Neural cell (in vitro differentiated cells): ENCODE data around the gene CEL. TPM values are rescaled to one million over a fixed set of nuclear protein-coding genes. Genes with fewer than 3 reads are reported as not detected.

Experiments used
- H2AFZ ChIP-seq: fragments of 200-600, 300-800 bp; sonication (generic), shearing (Covaris generic); 2 replicates; pipeline ENCODE4 v1.6.0; 2014; ENCODE audit warnings: low read depth, mild to moderate bottlenecking, antibody characterized with exemption, low read length, moderate library complexity
- H3F3A ChIP-seq: fragments of 200-600 bp; shearing (Covaris generic); 2 replicates; pipeline ENCODE4 v1.6.1; 2016; ENCODE audit warnings: mild to moderate bottlenecking, moderate library complexity, mixed read lengths, antibody characterized with exemption, low read length; ENCODE audit not compliant: insufficient read depth, poor library complexity, severe bottlenecking
- H3K27ac ChIP-seq: fragments of 200-600, 300-800 bp; sonication (generic), shearing (Covaris generic); 2 replicates; pipeline ENCODE4 v1.5.1; 2014; ENCODE audit warnings: mild to moderate bottlenecking, low read length, moderate library complexity
- H3K27me3 ChIP-seq: fragments of 300-800, 200-600 bp; sonication (generic), shearing (Covaris generic); 2 replicates; pipeline ENCODE4 v1.6.0; 2014; ENCODE audit warnings: mild to moderate bottlenecking, low read depth, low read length, moderate library complexity; ENCODE audit not compliant: insufficient read depth
- H3K36me3 ChIP-seq: fragments of 300-800, 200-600 bp; sonication (generic), shearing (Covaris generic); 2 replicates; pipeline ENCODE4 v1.5.1; 2014; ENCODE audit warnings: mild to moderate bottlenecking, antibody characterized with exemption, low read length, moderate library complexity; ENCODE audit not compliant: insufficient read depth
- H3K4me2 ChIP-seq: fragments of 300-800, 200-600 bp; sonication (generic), shearing (Covaris generic); 2 replicates; pipeline ENCODE4 v1.6.0; 2014; ENCODE audit warnings: mild to moderate bottlenecking, low read length
- H3K4me3 ChIP-seq: fragments of 300-800, 200-600 bp; sonication (generic), shearing (Covaris generic); 2 replicates; pipeline ENCODE4 v1.5.1; 2014; ENCODE audit warnings: mild to moderate bottlenecking, low read length, moderate library complexity
- H3K79me2 ChIP-seq: fragments of 200-600 bp; shearing (Covaris generic); replicated peaks from 2 replicates; pipeline ENCODE4 v1.6.0; 2014; ENCODE audit warnings: mild to moderate bottlenecking, low read length, moderate library complexity; ENCODE audit not compliant: insufficient read depth
- H3K9ac ChIP-seq: fragments of 300-800, 200-600 bp; sonication (generic), shearing (Covaris generic); 2 replicates; pipeline ENCODE4 v1.6.1; 2016; ENCODE audit warnings: mild to moderate bottlenecking, low read length, mixed read lengths
- H3K9me2 ChIP-seq: fragments of 200-600 bp; shearing (Covaris generic); 2 replicates; pipeline ENCODE4 v1.6.1; 2016; ENCODE audit warnings: mild to moderate bottlenecking, low read length, mixed read lengths; ENCODE audit not compliant: insufficient read depth
- H3K9me3 ChIP-seq: fragments of 200-600, 300-800 bp; sonication (generic), shearing (Covaris generic); 2 replicates; pipeline ENCODE4 v1.6.1; 2016; ENCODE audit warnings: mild to moderate bottlenecking, mixed run types, low read length, moderate library complexity, mixed read lengths
- H4K20me1 ChIP-seq: fragments of 200-600 bp; shearing (Covaris generic); 2 replicates; pipeline ENCODE4 v1.6.1; 2016; ENCODE audit warnings: mild to moderate bottlenecking, mixed run types; ENCODE audit not compliant: insufficient read depth
- CTCF ChIP-seq: fragments of 450-650 bp; IDR thresholded peaks from 2 replicates; pipeline ENCODE4 v1.5.1; 2014; ENCODE audit warnings: antibody characterized with exemption, mild to moderate bottlenecking, moderate library complexity; ENCODE audit not compliant: poor library complexity, severe bottlenecking
- EP300 ChIP-seq: fragments of 450-650 bp; conservative IDR thresholded peaks from 2 replicates; pipeline ENCODE4 v1.6.1; 2014; ENCODE audit warnings: antibody characterized with exemption, mild to moderate bottlenecking, moderate library complexity; ENCODE audit not compliant: poor library complexity, severe bottlenecking
- EZH2 ChIP-seq: fragments of 200-600, 300-800 bp; shearing (Covaris generic), sonication (generic); IDR thresholded peaks from 2 replicates; pipeline ENCODE4 v1.6.1; 2014; ENCODE audit warnings: antibody characterized with exemption, low read length, borderline replicate concordance, mild to moderate bottlenecking; ENCODE audit not compliant: insufficient read depth, poor library complexity, severe bottlenecking
- MXI1 ChIP-seq: fragments of 450-650 bp; conservative IDR thresholded peaks from 2 replicates; pipeline ENCODE4 v1.6.1; 2014; ENCODE audit warnings: antibody characterized with exemption, mild to moderate bottlenecking; ENCODE audit not compliant: poor library complexity, severe bottlenecking
- POLR2AphosphoS5 ChIP-seq: IDR thresholded peaks from 2 replicates; pipeline ENCODE4 v1.6.1; 2012
- RAD21 ChIP-seq: fragments of 450-650 bp; conservative IDR thresholded peaks from 2 replicates; pipeline ENCODE4 v1.6.1; 2014; ENCODE audit warnings: antibody characterized with exemption, mild to moderate bottlenecking, moderate library complexity
- SMC3 ChIP-seq: fragments of 450-650 bp; conservative IDR thresholded peaks from 2 replicates; pipeline ENCODE4 v1.6.1; 2014; ENCODE audit warnings: antibody characterized with exemption, mild to moderate bottlenecking, moderate library complexity; ENCODE audit not compliant: poor library complexity
- TAF1 ChIP-seq: IDR thresholded peaks from 2 replicates; pipeline ENCODE4 v1.6.1; 2012; ENCODE audit warnings: low read depth
- polyA plus RNA-seq: library from polyadenylated mRNA; depleted of rRNA; stranded (reverse); fragments of >200 nt; gene quantifications from 2 replicates; pipeline ENCODE4 v1.2.3, GENCODE V29; 2014
- TF ChIP-seq, protein P1 (sequence below): IDR thresholded peaks from 2 replicates; pipeline ENCODE4 v1.6.1; 2012; ENCODE audit warnings: borderline replicate concordance

The CEL gene
- polyA plus RNA-seq, 1 donor from 2014 or later, result 0.95 TPM

GRCh38 chr9:133031496-133031911, 30.3 kb upstream of the CEL start:
- Histone ChIP-seq H3K4me2 (peak overlapping the region; percentile 76), H3K9me2 (no peaks in the 10 kb centered on the region), H3K9ac (peak overlapping the region; percentile 91), H3K4me3 (peak overlapping the region; percentile 86), H3K79me2 (peaks cover 51% of the 10 kb centered on the region), H4K20me1 (no peaks in the 10 kb centered on the region), H2AFZ (no peak overlapping the region), H3K27ac (peak overlapping the region; percentile 86), H3F3A (no peaks in the 10 kb centered on the region), H3K36me3 (no peaks in the 10 kb centered on the region), H3K27me3 (no peaks in the 10 kb centered on the region), H3K9me3 (no peaks in the 10 kb centered on the region)
- TF ChIP-seq RAD21 (no peak), CTCF (no peak), EZH2 (no peak), TAF1 (no peak), SMC3 (no peak), EP300 (no peak), POLR2AphosphoS5 (no peak), MXI1 (no peak)
- TF ChIP-seq, protein P1, sequence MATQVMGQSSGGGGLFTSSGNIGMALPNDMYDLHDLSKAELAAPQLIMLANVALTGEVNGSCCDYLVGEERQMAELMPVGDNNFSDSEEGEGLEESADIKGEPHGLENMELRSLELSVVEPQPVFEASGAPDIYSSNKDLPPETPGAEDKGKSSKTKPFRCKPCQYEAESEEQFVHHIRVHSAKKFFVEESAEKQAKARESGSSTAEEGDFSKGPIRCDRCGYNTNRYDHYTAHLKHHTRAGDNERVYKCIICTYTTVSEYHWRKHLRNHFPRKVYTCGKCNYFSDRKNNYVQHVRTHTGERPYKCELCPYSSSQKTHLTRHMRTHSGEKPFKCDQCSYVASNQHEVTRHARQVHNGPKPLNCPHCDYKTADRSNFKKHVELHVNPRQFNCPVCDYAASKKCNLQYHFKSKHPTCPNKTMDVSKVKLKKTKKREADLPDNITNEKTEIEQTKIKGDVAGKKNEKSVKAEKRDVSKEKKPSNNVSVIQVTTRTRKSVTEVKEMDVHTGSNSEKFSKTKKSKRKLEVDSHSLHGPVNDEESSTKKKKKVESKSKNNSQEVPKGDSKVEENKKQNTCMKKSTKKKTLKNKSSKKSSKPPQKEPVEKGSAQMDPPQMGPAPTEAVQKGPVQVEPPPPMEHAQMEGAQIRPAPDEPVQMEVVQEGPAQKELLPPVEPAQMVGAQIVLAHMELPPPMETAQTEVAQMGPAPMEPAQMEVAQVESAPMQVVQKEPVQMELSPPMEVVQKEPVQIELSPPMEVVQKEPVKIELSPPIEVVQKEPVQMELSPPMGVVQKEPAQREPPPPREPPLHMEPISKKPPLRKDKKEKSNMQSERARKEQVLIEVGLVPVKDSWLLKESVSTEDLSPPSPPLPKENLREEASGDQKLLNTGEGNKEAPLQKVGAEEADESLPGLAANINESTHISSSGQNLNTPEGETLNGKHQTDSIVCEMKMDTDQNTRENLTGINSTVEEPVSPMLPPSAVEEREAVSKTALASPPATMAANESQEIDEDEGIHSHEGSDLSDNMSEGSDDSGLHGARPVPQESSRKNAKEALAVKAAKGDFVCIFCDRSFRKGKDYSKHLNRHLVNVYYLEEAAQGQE, result no peak

DNA sequence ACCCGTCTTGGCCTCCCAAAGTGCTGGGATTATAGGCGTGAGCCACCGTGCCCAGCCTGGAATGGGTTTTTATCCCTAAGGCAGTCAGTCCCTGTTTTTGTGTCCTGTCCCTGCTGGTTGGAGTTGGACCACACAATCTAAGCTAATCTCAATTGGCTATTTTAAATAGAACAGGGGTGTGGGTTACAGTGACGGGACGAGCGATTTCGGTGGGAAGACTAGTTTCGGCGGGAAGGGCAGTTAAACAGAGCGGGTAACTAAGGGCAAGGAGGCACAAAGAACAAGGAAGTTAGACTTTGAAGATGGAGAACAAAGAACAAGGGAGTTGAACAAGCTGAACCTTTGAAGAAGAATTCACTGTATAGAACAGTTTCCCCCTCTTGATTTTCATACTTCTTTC, 29.6 kb upstream of the CEL start:
- Histone ChIP-seq H3K9me2 (no peaks in the 10 kb centered on the region), H3K79me2 (peaks cover 55% of the 10 kb centered on the region), H3K36me3 (no peaks in the 10 kb centered on the region), H3K27me3 (no peaks in the 10 kb centered on the region), H4K20me1 (no peaks in the 10 kb centered on the region), H3F3A (no peaks in the 10 kb centered on the region), H3K9me3 (no peaks in the 10 kb centered on the region), H2AFZ (no peak overlapping the region), H3K9ac (peak overlapping the region; percentile 91), H3K4me2 (peak overlapping the region; percentile 76), H3K27ac (no peak overlapping the region), H3K4me3 (peak overlapping the region; percentile 86)
- TF ChIP-seq EP300 (no peak), SMC3 (no peak), RAD21 (no peak)
- TF ChIP-seq, protein P1, result no peak
